ENCODE data around the gene C14orf93.

DNA sequence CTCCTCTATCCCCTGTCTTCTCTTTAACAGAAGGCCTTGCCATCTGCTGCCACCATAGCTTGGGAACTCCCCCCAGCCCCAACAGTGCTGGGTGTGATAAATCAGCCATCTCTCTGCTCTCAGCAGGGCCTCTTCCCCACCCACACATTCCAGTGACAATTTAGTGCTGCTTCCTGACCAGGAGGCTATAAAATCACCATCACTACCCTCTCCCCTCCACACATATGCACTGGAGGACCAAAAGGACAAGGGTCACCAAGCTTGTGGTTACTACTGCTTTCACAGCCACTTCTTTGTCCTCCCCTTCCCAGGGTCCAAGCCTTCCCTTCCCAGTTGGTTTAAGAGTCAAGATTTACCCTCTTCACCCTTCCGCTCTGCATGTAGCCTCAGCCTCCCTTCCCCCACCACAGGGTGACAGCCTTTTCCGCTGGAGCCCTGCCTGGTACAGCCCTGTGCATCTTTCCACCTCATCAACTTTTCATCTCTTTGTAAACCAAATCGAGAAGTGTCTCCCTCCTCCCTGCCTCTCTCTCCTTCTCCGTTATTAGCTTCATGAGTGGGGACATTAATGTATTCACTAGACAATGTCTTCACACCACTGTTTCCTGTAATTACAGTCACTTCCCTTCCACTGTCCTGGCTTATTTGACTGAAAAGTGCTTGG lies 15.3 kb upstream of the C14orf93 start:
- TF ChIP-seq, protein P1, sequence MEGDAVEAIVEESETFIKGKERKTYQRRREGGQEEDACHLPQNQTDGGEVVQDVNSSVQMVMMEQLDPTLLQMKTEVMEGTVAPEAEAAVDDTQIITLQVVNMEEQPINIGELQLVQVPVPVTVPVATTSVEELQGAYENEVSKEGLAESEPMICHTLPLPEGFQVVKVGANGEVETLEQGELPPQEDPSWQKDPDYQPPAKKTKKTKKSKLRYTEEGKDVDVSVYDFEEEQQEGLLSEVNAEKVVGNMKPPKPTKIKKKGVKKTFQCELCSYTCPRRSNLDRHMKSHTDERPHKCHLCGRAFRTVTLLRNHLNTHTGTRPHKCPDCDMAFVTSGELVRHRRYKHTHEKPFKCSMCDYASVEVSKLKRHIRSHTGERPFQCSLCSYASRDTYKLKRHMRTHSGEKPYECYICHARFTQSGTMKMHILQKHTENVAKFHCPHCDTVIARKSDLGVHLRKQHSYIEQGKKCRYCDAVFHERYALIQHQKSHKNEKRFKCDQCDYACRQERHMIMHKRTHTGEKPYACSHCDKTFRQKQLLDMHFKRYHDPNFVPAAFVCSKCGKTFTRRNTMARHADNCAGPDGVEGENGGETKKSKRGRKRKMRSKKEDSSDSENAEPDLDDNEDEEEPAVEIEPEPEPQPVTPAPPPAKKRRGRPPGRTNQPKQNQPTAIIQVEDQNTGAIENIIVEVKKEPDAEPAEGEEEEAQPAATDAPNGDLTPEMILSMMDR (conservative IDR thresholded peaks at IDR 0.05; ENCODE audit: low read depth, low read length) = no peak
- no peak for TF ChIP-seq EZH2 (IDR thresholded peaks at IDR 0.05; ENCODE audit: borderline replicate concordance, low read depth, low read length, poor library complexity, severe bottlenecking)
